ENCODE data around the gene RAPGEF4.

The RAPGEF4 gene

GRCh38 chr2:173043897-173044519 lies 308.4 kb downstream of the RAPGEF4 start:
- no peak for DNase-seq (ENCODE audit: extremely low spot score)
- TF ChIP-seq CTCF (IDR thresholded peaks at IDR 0.05; ENCODE audit: control extremely low read depth, extremely low read depth, low read depth, missing control alignments): no peak
- ChIA-PET CTCF (interaction anchor here (0.8 to 5.4 kb wide), 3 partner anchors 15 to 237 kb away, joined by 3 to 42 read pairs (median 17); no protein-coding TSS in a partner anchor), POLR2A (no interaction called here)

GRCh38 chr2:173044686-173045085 lies 309.0 kb downstream of the RAPGEF4 start:
- ChIA-PET CTCF (interaction anchor here (0.8 to 5.4 kb wide), 3 partner anchors 16 to 236 kb away, joined by 3 to 42 read pairs (median 17); no protein-coding TSS in a partner anchor), POLR2A (no interaction called here)

DNA sequence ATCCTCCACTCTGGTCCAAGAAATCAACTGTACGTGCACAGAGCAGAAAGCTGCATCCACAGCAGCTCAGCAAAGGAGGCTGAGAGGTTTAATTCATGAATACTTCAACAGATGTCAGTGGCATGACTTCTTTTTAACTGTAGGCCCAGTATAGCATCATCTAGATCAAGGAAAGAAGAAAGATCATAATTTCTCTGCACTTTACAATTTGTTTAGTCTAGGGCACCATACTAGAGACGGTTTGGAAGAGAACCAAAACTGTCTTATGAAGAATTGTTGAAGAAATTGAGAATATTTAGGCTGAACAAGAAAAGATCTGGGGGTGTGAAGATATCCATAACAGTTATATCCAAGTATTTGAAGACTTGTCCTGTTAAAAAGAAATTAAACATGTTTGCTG lies 309.5 kb downstream of the RAPGEF4 start:
- ChIA-PET POLR2A (no interaction called here), CTCF (interaction anchor here (3.1 to 5.4 kb wide), 2 partner anchors 16 to 165 kb away, joined by 17 to 42 read pairs; no protein-coding TSS in a partner anchor)
- no peak for TF ChIP-seq CTCF (IDR thresholded peaks at IDR 0.05; ENCODE audit: control extremely low read depth, extremely low read depth, low read depth, missing control alignments)
- DNase-seq (ENCODE audit: extremely low spot score): no peak

More at GRCh38 chr2:173044686-173045085, 309.0 kb downstream of the RAPGEF4 start:
- no peak for TF ChIP-seq CTCF (IDR thresholded peaks at IDR 0.05; ENCODE audit: control extremely low read depth, extremely low read depth, low read depth, missing control alignments)
- DNase-seq (ENCODE audit: extremely low spot score): no peak

- CTCF ChIA-PET: interaction anchor here (1.9 to 5.4 kb wide), 3 partner anchors 20 to 169 kb away, joined by 4 to 42 read pairs (median 8); no protein-coding TSS in a partner anchor
- POLR2A ChIA-PET: no interaction called here
- DNase-seq (ENCODE audit: extremely low spot score): no peak
- no peak for TF ChIP-seq CTCF (IDR thresholded peaks at IDR 0.05; ENCODE audit: control extremely low read depth, extremely low read depth, low read depth, missing control alignments)
Observed at GRCh38 chr2:173048522-173048896, 312.9 kb downstream of the RAPGEF4 start.

DNA sequence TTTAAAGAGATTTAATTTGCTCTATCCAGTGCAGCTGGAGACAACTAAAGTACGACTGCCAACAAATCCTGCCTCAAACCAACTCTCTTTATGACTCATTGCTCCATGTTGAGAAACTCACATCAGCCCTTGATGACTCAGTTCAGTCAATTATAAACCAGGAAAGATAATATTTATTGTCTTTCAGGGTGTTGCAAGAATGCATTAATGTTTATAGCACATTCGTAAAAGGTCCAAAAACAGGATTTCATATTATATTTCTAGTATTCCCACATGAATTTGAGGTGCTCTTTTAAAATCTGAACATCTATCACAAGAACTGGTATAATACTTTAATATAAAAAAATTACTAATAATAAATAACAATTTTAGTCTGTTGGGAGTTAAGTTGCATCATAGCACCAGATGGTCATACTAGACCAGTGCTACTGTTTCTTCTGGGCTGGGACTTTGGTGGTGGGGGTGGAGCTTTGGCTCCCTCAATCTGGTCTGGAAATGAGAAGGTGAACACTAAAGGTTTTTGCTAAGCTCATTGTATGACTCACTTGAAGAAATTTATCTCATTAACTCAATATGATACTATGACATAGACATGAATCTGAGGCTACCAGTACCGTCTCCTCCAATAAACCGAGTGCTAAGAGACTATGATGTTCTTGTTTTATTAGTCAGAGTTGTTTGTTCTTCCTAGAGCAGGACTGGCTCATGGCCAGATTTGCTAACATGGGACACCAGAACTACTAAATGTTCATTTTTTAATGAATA lies 313.4 kb downstream of the RAPGEF4 start:
- peak; percentile 29 for DNase-seq (ENCODE audit: extremely low spot score)
- ChIA-PET POLR2A (no interaction called here), CTCF (interaction anchor here (1.9 kb wide), 2 partner anchors 162 to 168 kb away, joined by 4 to 8 read pairs; no protein-coding TSS in a partner anchor)
- TF ChIP-seq CTCF (IDR thresholded peaks at IDR 0.05; ENCODE audit: control extremely low read depth, extremely low read depth, low read depth, missing control alignments): no peak

DNA sequence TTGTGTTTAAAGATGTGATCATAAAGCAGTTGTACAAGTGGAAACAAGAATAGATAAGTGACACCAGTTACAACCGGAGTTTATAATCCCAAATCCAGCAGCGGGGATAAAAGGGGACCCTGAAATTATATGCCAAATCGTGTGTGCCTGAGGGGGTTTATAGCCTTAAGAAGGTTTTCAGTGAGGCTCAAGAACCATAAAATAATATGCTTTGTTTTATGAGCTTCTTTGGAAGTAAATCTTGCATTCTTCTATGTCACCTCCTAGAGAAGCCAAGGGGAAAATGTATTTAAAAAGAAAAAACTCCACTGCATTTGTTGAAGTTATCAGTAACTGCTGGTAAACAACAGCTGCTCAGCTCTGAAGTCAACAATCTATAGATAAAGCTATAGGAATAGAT lies 314.2 kb downstream of the RAPGEF4 start:
- CTCF ChIA-PET: interaction anchor here (0.7 to 1.9 kb wide), 3 partner anchors 74 to 167 kb away, joined by 3 to 8 read pairs (median 4); no protein-coding TSS in a partner anchor
- TF ChIP-seq CTCF (IDR thresholded peaks at IDR 0.05; ENCODE audit: control extremely low read depth, extremely low read depth, low read depth, missing control alignments): no peak
- DNase-seq (ENCODE audit: extremely low spot score): no peak
- POLR2A ChIA-PET: no interaction called here

Measured in GM10248 (cell line).